Stimulated activated CD4-positive, alpha-beta T cell treated with anti-CD3 and anti-CD28 coated beads, Interleukin-15, amount 100 ng/mL, for 24 hours (primary cell): Measurements from ENCODE around the gene NDUFA12.
A peak's percentile ranks its signal among the peaks of the same experiment; 100 is the strongest.
"Not testable (repeated sequence)": the region's sequence is repeated elsewhere in the genome, so short reads cannot be mapped to it uniquely, and the experiment has no call there.

ENCODE experiments used
- DNase-seq: peaks from one replicate; pipeline ENCODE4 v3.0.0-alpha.2; 2020

The NDUFA12 gene

DNA sequence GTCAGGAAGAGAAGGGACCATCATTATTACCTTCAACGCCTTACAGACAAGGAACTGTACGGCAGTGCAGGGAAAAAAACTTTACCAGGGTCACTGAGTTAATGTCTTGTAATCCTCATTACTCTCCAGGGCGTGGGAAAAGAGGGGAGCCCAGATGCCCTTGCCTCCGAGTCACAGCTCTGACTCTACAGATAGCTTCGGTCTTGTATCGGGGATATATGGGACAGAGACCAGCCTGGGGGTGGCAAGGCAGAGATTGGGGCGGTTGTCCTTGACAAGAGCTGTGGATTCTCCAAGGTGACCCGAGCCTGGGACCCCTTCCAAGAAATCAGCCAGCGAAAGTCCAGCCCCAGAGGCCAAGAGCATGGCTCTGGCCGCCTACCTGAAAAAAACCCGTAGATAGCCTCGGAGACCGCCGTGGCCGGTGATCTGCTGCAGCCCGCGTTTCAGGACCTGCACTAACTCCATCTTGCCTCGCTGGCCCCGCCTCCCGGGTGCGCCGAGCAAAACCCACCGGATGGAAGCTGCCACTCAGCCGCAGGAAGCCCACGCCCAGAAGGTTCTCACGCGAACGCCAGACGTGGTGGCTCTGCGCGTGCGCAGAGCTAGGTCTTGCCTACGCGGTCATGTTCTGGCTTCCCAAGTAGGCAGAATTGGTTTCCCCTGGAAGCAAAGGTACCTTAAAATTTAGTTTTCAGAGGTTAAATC, at the start of gene NDUFA12:
Gene NDUFA12, minus strand, starts transcription at position 485 of the 708 bp plus-strand sequence. Its CDS starts 17 bp downstream, at position 468.
- peak; percentile 98 for DNase-seq

DNA sequence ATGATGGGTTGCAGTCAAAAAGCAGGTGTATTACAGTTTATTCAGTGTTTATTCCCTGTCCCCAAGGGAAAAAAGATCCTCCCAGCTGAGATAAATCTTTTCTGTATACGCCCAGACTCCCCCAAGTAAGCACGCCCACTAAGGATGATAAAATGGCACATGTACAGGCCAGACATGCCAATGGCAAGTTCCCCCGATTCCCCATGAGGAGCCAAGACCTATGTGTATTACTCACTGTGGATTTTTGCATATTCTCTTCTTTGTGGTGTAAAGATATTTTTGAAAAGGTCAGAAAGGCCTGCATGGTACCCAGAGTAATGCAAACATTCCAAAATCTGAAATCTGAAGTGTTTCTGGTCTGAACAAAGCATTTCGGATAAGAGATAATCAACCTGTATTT, 47.7 kb upstream of the NDUFA12 start:
- no peak for DNase-seq

DNA sequence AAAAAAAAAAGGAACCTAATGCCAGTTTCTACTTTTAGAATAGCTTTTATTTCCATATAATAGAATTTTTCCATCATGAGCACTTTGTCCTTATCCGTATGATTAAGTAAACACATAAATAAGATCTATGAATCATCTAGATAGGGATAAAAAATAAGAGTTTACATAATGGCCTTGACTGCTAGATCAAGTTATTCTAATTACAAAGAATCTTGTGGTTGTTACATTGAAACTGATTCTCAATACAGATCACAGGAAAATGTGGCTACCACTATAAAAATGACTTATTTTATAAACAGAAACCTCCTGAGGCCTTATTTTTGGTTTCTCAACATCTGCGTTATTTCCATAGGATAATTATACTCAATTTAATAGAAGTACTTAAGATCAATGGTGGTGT, 34.4 kb upstream of the NDUFA12 start:
- no peak for DNase-seq

DNA sequence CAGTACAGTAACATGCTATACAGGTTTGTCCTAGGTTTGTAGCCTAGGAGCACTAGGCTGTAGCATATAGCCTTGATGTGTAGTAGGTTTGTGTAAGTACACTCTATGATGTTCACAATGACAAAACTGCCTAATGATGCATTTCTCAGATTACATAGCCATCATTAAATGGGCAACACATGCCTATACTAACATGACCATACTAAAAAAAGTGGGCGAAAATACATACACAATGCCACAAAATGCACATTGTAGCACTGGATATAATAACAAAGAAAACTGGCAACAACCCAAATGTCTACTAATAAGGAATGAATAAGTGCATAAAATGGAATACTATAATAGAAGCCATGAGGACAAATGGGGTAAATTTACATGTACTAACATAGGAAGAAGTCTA, 31.3 kb upstream of the NDUFA12 start:
- no peak for DNase-seq

DNA sequence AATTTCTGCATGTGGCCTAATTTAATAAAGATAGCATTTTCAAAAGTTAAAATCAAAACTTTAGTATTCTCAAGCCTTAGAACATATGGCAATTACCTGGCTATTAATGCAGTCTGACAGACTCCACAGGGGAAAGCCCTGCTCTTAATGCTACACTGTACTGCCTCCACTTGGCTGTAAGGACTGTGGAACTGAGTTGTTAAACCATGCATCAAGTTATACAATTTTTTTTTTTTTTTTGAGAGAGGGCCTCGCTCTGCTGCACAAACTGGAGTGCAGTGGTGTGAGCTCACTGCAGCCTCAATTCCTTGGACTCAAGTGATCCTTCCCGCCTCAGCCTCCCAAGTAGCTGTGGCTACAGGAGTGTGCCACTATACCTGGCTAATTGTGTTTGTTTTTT, 19.0 kb upstream of the NDUFA12 start:
- DNase-seq: no peak

DNA sequence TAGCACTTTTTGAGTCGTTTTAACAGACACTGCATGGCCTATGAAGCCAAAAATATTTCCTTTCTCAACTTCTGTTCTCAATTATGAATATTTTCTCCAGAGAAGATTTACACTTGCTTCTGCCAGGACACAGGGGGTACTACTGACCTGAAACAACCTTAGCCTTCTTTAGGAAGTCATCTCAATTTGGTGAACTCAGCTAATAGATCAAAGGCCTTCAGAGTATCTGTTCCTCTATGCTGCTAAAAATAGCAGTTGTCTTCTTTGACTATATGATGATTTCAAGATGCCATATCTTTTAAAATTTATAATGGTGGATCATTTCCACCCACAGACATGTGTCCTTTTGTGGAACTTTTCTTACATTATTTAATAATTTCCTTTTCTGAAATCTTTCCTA, 14.0 kb upstream of the NDUFA12 start:
- DNase-seq: no peak

DNA sequence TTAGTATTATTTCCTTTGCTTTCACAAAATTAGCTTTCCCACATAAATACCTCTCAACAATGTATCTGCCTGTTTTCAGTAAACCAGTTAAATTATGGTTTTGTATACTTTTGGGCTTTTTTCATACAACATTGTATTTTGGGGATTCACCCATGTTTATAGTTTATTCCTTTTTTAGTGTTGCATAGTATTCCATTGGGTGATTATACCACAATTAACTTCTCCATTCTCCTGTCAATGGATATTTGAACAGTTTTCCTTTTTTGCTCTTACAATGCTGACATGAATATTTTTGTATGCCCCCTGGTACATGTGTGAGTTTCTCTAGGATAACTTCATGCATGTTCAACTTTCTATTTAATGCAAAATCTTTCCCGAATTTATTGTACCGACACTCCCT, 12.6 kb upstream of the NDUFA12 start:
- no peak for DNase-seq

DNA sequence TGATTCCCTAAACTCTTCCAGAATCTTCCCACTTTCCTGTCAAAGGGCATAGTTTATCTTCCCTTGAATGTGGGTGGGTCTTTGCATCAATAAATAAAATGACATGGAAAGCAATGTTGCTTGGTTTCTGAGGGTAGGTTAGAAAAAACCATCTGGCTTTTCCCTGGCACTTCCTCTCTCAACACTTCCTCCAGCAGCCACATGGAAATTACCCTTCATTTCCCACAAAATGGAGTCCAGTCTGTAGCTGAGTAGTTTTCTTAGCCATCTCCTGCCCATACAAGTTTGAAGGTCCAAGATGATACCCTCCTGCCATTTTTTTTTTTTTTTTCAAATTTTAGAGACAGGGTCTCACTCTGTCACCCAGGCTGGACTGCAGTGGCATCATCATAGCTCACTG, 11.1 kb upstream of the NDUFA12 start:
- no peak for DNase-seq

DNA sequence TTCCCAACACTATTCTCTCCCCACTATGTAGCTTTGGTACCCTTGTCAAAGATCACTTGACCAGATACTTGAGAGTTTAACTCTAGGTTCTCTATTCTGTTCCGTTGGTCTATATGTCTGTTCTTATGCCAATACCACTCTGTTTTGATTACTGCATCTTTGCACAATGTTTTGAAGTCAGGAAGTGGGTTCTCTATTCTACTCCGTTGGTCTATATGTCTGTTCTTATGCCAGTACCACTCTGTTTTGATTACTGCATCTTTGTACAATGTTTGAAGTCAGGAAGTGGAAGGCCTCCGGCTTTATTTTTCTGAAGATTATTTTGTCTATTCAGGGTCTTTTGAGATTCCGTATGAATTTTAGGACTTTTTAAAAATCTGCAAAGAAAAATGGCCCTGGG, 2.7 kb upstream of the NDUFA12 start:
- no peak for DNase-seq

DNA sequence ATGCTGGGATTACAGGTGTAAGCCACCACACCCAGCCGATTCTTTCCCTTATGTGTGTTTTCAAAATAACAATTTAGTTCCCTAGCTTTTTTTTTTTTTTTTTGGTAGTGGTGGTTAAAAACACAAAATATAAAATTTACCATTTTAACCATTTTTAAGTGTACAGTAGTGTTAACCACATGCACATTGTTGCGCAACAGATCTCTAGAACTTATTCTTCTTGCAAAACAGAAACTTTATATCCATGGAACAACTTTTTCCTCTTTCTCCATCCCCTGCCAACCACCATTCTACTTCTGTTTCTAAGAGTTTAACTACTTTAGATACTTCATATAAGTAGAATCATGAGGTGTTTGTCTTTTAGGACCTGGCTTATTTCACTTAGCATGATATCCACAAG, 1.1 kb upstream of the NDUFA12 start:
- no peak for DNase-seq

DNA sequence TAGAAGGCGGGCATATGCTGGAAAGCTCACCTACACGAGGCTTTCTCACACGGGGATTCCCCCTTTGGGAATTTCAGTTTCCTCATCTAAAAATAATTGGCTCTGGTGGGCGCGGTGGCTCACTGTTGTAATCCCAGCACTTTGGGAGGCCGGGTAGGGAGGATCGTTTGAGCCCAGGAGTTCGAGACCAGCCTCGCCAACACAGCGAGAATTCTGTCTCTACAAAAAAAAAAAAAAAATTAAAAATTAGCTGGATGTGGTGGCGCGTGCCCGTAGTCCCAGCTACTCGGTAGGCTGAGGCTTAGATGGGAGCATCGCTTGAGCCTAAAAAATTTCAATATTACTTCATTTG, 400 bp upstream of the NDUFA12 start:
- DNase-seq: no peak

DNA sequence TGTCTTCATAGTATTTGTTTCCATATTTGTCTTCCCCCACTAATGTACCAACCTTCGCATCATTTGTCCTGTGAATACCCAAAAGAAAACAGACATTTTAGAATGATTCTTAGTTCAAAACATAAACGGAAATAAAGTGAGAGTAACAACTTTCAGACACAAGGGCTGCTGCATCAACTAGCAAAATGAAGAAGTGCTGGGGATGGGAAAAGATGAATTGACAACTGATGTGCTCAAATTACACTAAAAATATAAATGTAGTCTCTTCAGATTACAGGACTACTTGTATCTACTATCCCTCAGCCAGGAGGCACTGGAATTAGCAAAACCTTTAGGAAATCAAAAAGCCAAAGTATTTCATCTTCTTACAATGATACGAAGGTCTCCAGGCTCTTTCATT, 743 bp downstream of the NDUFA12 start:
- no peak for DNase-seq

DNA sequence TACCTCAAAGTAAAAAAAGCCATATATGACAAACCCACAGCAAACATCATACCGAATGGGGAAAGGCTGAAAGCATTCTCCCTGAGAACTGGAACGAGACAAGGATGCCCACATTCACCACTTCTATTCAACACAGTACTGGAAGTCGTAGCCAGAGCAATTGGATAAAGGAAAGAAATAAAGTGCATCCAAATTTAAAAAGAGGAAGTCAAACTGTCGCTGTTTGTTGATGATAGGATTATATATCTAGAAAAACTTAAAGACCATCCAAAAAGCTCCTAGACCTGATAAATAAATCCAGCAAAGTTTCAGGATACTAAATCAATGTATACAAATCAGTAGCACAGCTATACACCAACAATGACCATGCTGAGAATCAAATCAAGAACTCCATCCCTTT, 5.2 kb downstream of the NDUFA12 start:
- DNase-seq: no peak

DNA sequence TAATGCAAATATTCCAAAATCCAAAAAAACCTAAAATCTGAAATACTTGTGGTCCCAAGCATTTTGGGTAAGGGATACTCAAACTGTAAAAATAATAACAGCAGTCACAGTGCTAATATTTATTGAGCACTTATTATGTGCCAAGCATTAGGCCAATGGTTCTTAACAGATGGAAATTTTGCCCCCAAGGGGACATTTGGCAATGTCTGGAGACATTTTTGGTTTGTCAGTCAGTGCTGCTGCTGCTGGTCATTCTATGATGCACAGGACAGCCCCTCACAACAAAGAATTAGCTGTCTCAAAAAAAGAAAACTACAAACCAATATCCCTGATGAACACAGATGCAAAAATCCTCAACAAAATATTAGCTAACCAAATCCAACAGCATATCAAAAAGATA, 5.8 kb downstream of the NDUFA12 start:
- DNase-seq: no peak

DNA sequence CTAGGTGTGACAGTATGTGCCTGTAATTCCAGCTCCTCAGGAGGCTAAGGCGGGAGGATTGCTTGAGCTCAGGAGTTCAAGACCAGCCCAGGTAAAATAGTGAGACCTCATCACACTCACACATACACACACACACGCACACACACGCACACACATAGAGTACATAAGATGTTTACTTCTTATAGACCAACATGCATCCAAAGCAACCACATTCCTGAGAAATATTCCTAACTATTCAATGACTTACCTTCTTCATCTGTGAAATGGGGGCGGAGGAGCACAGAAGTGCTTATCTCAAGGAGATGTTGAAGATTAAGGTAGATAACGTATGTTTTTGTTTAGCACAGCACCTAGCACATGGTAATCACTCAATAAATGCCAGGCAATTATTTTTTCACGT, 6.4 kb downstream of the NDUFA12 start:
- no peak for DNase-seq

DNA sequence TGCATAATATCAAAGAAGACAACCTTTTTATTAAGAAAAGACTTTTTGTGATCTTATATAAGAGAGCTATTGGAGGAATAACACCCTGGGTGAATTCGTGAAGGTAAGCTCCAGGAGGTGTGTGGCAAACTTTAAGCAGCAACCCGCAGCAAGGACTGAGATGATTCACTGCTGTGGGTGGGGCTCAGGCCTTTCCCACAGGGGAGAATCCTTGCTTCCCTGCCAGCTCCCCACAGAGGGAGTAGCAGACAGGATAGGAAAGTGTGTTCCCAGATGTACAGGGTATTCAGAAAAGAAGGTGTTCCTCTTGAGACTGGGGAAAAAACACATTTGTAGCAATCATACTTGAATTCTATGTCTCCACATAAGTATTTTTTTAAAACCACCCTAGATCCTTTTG, 9.2 kb downstream of the NDUFA12 start:
- DNase-seq: no peak

DNA sequence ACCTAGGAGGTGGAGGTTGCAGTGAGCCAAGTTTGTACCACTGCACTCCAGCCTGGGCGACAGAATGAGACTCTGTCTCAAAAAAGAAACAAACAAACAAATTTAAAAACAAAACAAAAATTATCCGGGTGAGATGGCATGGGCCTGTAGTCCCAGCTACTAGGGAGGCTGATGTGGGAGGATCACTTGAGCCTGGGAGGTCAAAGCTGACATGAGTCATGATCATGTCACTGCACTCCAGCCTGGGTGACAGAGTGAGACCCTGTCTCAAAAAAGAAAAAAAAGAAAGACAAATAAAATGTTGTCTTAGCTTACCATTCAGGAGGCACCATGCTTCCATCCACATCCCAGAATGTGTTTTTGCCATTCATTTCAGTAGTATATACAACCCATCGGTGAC, 9.6 kb downstream of the NDUFA12 start:
- not testable (repeated sequence) for DNase-seq

DNA sequence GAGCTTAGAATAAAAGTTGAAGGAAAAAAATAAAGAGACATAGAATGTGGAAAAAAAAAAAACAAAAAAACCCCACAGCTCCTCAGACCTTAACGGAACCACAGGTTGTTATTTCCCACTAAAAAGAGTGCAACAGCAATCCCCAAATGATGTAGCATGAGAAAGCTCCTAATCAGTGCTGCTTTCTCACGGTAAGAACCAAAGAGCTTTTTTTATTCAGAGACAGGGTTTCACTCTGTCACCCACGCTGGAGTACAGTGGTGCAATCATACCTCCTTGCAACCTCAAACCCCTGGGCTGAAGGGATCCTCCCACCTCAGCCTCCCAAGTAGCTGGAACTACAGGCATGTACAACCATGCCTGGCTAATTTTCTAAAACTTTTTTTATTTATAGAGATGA, 13.3 kb downstream of the NDUFA12 start:
- DNase-seq: peak; percentile 17

DNA sequence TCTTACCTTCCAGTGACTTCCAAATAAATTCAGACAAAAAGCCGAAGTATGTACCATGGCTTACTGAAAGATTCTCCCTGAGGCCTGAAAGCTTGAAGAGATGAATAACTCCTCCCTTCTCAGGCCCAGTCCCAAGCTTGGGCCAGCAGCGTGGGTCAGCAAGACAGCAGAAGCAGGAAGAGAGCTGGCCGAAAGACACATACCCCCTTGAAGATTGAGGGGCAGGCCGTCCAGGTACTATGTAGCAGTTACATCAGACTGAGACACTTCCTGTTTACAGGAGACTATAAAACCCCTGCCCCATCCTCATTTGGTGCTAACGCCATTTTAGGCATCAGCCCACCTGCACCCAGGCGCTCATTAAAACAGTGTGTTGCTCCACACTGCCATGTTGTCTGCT, 15.0 kb downstream of the NDUFA12 start:
- DNase-seq: peak; percentile 6

DNA sequence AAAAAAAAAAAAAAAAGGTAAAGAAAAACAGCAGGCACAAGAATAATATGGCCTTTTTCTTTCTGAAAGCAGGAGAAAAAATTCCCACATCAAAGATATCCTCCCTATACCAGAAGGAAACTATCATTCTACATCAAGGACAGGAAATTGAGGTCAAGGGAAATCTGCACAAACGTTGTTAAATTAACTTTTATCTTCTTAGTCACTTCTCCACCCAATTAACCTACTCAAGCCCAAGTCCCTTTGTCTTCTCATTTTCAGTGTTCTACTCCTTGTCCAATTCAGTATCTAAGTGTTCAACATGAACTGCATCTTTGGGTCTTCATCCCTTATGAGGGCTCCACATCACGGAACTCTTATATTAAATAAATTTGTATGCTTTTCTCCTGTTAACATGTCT, 15.7 kb downstream of the NDUFA12 start:
- no peak for DNase-seq

DNA sequence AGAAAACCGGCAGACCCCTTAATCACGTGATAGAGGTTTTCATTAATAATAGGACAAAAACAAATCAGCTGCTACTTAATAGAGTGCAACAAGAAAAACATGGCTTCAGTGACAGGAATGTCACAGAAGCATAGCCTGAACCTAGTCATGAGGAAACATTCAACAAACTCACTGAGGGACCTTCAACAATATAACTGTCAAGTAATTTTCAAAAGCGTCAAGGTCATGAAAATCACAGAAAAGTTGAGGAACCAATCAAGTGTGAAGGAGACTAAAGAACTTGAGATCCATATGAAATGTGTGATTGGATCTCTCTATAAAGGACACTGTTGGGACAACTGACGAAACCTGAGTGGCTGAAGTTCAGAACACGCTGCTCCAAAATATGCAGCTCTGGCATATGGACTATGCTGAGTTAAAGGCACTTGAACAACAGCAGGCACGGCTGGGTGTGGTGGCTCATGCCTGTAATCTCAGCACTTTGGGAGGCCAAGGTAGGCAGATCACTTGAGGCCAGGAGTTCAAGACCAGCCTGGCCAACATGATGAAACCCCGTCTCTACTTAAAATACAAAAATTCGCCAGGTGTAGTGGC, 16.3 kb downstream of the NDUFA12 start:
- no peak for DNase-seq

DNA sequence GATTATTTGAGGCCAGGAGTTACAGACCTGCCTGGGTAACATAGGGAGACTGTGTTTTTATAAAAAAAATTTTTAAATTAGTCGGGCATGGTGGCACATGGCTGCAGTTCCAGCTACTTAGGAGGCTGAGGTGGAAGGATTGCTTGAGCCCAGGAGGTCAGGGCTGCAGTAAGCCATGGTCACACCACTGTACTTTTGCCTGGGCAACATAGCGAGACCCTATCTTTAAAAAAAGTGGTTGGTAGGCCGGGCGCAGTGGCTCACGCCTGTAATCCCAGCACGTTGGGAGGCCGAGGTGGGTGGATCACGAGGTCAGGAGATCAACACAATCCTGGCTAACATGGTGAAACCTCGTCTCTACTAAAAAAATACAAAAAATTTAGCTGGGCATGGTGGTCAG, 18.4 kb downstream of the NDUFA12 start:
- not testable (repeated sequence) for DNase-seq

DNA sequence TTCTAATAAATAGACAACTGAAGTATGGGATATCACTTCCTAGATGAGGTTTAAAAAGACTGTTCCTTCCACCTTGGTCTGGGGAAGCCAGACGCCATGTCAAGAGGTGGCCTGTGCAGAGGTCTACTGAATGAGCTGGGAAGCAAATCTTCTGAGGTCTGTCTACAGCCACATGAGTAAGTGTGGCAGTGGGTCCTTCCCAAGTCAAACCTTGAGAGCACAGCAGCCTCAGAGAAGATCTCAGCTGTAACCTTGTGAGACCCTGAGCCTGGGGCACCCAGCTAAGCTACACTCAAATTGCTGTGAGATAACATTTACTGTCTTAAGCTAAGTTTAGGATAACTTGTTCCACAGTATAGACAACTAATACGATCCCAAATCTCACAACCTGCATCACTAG, 20.2 kb downstream of the NDUFA12 start:
- DNase-seq: no peak

DNA sequence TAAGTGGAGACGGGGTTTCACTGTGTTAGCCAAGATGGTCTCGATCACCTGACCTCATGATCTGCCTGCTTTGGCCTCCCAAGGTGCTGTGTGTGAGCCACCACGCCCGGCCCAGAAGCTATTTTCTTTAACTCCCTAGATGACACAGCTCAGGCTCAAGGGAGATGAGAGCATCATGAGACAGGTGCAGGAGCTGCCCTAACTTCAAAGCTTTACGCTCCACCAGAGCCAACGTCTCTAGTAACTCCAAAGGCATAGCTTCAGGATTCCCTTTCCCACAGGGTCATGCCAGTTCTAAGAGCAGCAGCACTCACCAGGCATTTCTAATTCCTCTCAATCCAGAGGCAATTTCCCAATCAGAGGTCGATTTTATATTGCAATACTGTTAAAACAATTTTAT, 21.0 kb downstream of the NDUFA12 start:
- no peak for DNase-seq

DNA sequence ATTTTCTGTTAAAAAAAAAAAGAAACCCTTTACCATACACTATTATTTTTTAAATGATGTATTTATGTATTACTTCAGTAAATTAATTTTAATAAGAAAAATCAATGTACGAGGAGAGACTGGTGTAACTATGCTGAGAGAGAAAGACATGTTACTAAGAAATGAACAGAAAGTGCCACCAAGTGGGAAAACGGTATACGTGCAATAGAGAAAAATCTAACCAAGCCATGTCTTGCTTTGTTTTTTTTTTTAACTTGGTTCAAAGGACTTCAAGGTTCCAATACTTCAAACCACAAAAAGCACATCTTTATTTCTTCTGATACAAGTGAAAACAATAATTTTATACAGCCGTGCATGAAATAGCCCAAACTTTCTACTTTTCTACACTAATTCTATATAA, 22.9 kb downstream of the NDUFA12 start:
- no peak for DNase-seq
